GM21737 (cell line): ENCODE results near the gene WDR81.
A peak's percentile ranks its signal among the peaks of the same experiment; 100 is the strongest.
"Not testable (repeated sequence)": the region's sequence is repeated elsewhere in the genome, so short reads cannot be mapped to it uniquely, and the experiment has no call there.

ENCODE experiments used
- ATAC-seq: cut with Tn5 transposase; IDR thresholded peaks from one replicate; pipeline ENCODE4 v1.9.1; 2021; ENCODE audit warnings: mild to moderate bottlenecking, moderate library complexity; ENCODE audit not compliant: unreplicated experiment

Gene WDR81

DNA sequence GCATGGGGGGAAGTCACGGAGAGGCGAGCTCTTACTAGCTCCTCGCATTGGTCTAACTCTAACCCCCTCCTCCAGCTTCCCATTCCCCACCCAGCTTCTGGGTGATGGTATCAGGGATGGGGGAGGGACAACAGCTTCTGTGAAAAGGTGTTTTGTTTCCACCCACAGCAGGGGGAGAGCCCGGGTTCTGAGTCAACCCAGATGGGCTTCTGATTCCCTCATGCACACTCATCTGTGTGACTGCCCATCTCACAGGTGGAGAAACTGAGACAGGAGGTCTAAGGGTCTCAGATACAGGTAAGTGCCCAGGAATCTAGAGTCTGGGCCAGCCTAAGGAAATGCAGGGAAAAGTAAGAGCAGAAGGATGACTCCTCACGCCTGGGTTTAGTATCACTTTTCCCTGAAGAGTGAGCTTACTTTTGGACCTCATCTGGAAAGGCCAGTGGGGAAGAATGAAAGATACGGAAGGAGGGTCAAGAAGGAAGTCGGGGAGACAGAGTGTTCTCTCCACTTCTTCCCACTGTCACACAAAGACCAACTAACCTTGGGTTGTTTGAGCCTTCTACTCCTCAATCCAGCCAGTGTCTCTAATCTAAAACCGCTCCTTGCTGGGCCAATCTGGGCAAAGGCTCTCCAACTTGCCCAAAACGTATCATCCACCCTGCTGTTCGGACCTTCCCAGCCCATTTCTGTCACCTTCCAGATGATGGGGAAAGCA is 11.2 kb upstream of the WDR81 start:
- ATAC-seq: no peak

DNA sequence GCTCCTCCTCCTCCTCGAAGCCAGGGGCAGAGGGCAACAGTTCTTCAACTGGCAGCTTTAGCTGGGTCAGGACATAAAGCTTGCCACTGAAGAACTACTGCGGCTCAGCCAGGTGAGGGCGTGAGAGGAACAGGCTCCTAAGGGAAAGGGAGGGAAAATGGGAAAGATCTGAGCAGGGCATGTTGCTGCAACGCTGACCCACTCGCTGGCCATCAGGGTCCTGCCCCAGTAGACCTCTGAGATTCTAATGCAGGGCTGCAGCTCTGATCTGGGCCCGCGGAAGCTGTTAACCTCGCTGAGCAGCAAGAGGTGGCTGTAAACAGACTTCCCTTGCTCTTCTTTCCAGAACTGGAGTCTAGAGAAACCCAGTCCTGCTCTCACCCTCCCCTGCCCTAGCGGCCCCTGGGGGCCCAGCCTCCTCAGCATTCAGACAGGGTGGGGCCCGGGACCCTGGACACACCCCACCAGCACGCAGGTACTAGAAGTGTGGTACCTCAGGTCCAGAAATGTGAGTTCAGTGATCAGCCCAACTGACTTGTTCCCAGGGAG is 10.6 kb upstream of the WDR81 start:
- no peak for ATAC-seq

DNA sequence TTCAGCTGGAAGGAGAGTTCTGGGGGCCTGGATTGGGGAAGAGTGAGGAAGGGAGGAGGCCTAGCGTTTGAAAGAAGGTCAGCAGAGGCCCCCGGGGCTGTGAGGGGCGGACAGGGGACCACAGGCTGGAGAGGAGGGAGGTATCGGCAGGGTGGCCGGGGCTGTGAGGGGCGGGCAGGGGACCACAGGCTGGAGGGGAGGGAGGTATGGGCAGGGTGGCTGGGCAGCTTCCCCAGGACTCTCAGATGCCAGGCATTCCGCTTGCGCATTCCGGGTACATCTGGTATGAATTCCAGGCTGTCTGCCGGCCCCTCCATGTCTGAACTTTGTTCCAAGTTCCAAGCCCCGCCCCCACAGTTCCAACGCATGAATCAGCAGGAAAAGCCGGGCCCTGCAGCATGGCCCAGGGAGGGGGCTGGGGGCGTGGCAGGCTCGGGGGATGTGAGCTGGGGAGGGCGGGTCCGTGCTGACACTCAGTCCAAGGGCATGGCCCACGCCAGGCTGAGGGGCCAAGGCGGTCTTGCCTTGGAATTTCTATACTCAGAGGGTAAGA is 10.0 kb upstream of the WDR81 start:
- no peak for ATAC-seq

DNA sequence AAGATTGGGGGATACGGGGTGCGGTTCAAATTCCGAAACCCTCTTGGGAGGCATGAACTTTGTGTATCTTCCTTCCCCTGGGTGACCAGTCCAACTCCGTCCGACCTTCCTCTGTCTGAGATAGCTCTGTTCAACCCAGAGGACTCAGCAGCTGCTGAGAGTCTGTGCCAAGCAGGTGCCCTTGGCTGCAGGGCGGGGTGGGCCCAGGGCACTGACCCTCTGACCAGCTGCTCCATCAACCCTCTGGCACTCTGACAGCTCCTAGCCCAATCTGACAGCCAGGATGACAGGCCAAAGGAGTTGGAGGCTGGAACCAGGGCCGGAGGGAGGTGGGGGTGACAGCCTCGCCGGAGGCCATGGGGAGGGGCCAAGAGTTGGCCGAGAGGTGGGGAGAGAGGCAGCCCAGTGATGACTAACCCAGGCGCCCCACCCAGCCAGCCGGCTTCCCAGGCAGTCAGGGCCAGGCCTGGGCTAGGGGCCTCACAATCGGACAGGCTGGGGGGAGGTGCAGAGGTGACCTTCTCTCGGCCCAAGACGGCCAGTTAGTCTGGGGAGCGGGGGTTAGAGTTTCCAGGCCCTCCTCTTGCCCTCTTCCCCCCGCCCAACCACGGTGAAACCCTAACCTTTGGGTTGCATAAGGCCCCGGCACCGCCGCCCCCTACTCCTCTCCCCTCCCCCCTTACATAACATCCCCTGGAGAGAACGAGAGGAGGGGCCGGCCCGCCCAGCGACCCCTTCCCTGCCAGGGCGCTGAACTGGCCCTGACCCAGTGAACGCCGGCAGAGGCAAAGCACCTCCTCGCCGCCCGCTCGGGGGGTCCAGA is 9.3 kb upstream of the WDR81 start:
- ATAC-seq: no peak

DNA sequence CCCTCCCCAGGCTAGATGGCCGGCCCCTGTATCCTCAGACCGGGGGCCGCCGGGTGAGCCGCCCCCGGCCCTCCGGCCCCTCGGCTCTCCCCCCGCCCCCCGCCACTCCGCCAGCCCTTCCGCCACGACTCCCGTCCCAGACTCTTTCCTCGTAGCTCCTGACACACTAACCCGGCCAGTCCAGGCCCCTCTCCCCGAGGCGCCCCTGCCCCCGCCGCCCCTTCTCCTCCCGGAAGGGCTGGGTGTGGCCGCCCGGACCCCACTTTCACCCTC is 8.8 kb upstream of the WDR81 start:
- no peak for ATAC-seq

DNA sequence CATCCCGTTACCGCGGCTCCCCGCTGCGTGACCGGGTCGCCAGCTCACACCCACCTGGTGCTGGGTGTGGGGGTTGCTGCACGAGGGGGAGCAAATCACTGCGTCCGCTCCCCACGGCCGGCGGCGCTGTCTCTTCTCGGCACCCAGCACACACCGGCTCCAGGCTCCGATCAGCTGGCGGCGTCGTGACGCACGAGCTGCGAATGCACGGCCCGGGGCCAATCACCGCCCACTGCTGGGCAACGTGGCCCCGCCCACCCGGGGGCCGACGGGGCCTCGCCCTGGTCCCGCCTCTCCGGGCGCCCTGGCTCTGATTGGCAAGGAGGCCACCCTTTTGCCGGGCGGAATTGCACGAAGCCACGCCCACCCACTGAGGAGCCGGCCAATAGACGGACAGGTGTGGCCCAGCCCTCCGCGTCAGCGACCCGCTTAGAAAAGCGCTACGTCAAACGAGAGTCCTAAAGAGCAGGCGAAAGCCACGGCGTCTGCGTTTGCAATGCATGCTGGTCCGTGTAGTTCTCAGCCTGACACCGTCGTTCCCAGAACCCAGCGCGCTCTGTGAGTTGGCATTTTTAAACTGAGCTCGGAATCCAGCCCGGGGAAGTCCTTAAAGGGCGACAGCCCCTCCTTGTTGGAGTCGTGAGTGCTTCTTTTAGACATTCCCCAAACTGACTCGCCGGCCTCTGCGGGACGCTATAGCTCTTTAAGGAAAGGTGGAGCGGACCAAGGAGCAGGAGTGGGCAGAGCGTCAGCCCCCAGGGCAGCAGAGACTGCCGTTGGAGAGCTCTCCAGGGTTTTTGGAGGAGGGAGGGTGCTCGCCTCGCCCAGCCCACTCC is 8.2 kb upstream of the WDR81 start:
- peak; percentile 72 for ATAC-seq

DNA sequence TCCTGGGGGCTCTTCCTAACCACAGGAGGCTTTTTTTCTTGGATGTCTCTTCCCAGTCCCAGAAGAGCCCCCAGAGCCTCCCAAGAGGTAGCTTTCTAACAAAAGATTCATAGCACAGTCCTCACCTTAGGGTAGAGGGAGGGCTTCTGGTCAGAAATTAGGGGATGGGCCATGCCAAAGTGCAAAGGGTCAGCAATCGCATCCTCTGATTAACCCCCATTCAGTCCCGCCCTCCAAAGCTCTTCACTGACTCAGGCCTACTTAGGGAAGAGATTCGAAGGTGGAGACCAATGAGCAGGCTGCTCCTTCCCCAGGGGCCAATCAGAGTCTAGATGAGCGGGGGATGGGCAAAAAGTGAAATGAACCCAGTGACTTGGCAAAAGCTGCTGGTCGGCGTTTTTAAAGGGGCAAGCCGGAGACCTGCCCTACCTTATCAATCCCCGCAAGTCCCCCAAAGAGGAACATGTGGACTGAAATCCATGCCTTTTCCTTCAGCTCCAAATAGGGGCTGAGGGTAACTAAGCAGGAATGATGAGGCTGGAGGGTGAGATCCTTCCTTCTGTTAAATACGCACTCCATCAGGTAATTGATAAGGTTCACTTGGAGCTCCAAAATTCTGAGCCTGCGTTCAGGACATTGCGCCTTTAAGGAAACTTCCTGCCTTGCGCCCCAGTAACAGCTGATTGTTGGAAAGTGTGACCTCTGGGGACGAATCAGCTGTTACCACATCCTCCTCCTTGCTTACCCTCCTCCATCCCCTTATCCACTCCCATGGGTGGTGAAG is 7.4 kb upstream of the WDR81 start:
- peak; percentile 38 for ATAC-seq

DNA sequence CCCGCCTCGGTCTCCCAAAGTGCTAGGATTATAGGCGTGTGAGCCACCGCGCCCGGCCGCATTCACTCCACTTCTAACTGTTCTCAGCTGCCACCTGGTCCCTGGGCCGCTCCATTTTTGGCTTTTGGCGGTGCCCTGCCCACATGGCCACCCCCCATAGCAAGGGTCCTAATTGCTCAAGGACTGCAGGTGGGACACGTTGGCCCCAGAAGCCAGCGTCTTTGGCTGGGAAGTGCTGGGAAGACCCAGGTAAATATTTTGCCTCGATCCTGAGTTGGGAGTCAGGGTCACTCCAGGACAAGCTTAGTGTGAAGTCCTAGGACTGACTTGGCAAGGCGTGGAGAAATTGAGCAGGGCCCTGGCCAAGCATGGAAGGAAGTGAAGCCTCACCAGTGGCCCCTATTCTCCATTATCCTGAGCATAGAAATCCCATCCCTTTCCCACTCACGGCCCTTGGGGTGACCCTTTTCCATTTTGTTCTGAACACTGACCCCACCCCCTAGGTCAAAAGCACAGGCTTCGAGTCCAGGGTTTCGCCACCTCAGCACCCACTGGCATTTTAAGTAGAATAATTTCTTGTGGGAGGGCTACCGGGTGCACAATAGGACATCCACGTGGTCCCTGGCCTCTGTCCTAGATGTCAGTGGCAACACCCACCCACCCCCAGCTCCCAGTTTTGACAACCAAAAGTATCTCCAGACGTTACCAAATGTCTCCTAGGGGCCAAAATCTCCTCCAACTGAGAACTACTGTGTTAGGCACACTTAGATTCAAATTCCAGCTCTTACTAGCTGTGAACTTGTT is 5.9 kb upstream of the WDR81 start:
- no peak for ATAC-seq

DNA sequence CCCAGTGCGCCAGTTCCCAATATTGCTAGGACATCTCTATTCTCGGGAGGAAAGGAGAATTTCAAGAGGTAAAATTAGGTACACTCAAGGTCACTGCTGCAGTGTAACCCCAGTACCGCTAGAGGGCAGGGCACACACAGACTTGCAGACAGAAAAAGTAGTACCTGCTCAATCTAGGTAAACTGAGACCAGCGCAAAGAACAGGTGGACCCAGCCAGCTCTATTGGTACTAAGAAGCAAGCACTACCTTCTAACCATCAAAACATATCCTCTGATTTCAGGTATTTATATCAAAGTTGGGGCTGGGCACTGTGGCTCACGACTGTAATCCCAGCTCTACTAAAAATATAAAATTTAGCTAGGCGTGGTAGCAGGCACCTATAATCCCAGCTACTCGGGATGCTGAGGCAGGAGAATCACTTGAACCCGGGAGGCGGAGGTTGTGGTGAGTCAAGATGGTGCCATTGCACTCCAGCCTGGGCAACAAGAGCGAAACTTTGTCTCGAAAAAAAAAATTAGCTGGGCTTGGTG is 3.6 kb upstream of the WDR81 start:
- no peak for ATAC-seq

DNA sequence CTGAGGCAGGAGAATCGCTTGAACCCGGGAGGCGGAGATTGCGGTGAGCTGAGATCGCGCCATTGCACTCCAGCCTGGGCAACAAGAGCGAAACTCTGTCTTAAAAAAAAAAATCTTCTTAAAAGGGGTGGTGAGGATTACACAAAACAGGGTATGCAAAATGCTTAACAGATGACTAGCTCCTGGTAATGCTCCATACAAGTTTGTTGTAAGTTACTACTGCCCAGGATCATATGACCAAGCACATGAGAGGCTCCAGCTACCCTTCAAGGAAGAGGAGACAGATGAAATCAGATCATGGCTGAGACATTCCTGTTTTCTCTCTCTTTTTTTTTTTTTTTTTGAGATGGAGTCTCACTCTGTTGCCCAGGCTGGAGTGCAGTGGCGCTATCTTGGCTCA is 2.5 kb upstream of the WDR81 start:
- ATAC-seq: not testable (repeated sequence)

DNA sequence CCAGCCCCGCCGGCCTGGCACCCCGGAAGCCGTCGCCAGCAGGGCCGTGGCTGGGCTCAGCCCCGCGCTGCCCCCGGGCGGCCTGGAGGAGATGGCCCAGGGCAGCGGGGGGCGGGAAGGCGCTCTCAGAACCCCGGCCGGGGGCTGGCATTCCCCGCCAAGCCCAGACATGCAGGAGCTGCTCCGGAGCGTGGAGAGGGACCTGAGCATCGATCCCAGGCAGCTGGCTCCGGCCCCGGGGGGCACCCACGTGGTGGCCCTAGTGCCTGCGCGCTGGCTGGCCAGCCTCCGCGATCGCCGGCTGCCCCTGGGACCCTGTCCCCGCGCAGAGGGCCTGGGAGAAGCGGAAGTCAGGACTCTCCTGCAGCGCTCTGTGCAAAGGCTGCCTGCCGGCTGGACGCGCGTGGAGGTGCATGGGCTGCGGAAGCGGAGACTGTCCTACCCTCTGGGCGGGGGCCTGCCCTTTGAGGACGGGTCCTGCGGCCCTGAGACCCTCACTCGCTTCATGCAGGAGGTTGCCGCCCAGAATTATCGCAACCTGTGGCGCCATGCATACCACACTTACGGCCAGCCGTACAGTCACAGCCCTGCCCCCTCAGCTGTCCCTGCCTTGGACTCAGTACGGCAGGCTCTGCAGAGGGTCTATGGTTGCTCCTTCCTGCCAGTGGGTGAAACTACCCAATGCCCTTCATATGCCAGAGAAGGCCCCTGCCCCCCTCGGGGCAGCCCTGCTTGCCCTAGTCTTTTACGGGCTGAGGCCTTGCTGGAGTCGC is 551 bp downstream of the WDR81 start:
- peak; percentile 27 for ATAC-seq

DNA sequence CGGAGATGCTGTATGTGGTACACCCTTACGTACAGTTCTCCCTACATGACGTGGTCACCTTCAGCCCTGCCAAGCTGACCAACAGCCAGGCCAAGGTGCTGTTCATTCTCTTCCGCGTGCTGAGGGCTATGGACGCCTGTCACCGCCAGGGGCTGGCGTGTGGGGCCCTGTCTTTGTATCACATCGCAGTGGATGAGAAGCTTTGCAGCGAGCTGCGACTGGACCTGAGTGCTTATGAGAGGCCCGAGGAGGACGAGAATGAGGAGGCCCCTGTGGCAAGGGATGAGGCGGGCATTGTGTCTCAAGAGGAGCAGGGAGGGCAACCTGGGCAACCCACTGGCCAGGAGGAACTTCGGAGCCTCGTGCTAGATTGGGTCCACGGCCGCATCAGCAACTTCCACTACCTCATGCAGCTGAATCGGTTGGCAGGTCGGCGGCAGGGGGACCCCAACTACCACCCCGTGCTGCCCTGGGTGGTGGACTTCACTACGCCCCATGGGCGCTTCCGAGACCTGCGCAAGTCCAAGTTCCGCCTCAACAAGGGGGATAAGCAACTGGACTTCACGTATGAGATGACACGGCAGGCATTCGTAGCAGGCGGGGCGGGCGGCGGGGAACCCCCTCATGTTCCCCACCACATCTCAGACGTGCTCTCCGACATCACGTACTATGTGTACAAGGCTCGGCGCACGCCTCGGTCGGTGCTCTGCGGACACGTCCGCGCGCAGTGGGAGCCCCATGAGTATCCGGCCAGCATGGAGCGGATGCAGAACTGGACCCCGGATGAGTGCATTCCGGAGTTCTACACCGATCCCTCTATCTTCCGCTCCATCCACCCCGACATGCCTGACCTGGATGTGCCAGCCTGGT is 1.4 kb downstream of the WDR81 start:
- ATAC-seq: no peak

DNA sequence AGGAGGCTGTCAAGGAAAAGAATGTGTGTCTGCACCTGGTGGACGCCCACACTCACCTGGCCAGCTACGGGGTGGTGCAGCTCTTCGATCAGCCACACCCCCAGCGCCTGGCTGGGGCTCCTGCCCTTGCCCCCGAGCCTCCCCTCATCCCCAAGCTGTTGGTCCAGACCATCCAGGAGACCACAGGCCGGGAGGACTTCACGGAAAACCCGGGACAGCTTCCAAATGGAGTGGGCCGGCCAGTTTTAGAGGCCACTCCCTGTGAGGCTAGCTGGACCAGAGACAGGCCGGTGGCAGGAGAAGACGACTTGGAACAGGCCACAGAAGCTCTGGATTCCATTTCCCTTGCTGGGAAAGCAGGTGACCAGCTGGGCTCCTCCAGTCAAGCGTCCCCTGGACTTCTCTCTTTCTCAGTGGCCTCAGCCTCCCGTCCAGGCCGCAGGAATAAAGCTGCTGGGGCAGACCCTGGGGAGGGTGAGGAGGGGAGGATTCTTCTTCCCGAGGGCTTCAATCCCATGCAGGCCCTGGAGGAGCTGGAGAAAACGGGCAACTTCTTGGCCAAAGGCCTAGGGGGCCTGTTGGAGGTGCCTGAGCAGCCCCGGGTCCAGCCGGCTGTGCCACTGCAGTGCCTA is 2.2 kb downstream of the WDR81 start:
- no peak for ATAC-seq

DNA sequence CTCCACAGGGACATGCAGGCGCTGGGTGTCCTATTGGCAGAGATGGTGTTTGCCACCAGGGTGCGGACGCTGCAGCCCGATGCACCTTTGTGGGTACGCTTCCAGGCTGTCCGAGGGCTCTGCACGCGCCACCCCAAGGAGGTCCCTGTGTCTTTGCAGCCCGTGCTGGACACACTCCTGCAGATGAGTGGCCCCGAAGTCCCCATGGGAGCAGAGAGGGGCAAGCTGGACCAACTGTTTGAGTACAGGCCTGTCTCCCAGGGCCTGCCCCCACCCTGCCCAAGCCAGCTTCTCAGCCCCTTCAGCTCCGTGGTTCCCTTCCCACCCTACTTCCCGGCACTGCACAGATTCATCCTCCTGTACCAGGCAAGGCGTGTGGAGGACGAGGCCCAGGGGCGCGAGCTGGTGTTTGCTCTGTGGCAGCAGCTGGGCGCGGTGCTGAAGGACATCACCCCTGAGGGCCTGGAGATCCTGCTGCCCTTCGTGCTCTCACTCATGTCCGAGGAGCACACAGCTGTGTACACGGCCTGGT is 2.8 kb downstream of the WDR81 start:
- ATAC-seq: no peak

DNA sequence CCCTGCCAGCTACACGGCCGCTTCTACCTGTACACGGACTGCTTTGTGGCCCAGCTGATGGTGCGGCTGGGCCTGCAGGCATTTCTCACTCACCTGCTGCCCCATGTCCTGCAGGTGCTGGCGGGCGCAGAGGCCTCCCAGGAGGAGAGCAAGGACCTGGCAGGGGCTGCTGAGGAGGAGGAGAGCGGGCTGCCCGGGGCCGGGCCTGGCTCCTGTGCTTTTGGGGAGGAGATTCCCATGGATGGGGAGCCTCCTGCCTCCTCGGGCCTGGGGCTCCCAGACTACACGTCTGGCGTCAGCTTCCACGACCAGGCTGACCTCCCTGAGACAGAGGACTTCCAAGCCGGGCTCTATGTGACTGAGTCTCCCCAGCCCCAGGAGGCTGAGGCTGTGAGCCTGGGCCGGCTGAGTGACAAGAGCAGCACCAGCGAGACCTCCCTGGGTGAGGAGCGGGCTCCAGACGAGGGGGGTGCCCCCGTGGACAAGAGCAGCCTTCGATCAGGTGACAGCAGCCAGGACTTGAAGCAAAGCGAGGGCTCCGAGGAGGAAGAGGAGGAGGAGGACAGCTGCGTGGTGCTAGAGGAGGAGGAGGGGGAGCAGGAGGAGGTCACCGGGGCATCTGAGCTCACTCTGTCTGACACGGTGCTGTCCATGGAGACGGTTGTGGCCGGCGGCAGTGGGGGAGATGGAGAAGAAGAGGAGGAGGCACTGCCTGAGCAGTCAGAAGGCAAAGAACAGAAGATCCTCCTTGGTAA is 3.5 kb downstream of the WDR81 start:
- ATAC-seq: no peak

DNA sequence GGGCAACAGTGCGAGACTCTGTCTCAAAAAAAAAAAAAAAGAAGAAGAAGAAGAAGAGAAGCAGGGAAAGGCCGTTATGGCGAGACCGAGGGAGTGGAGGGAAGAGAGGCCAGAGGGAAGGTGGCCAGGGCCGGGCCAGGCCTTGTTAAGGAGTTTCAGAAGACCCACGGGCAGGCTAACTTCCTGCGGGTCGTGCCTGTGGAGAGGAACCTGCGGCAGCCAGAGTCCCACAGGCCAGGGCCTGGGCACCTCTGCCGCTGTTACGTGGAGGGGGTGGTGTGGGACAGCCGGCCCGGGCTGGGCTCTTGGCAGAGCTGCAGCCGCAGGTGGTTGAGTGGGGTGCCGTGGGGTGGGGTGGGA is 5.4 kb downstream of the WDR81 start:
- ATAC-seq: no peak
